NCI-H510A treated with DMSO at 0.1 percent for 48 hours (cell line): ENCODE measurements around the gene PCDHA7.
"Not testable (repeated sequence)": the region's sequence is repeated elsewhere in the genome, so short reads cannot be mapped to it uniquely, and the experiment has no call there.

Experiments
- DNase-seq: peaks from one replicate; lab custom pipeline; 2025; lab: John Stamatoyannopoulos, UW

Gene PCDHA7, protein sequence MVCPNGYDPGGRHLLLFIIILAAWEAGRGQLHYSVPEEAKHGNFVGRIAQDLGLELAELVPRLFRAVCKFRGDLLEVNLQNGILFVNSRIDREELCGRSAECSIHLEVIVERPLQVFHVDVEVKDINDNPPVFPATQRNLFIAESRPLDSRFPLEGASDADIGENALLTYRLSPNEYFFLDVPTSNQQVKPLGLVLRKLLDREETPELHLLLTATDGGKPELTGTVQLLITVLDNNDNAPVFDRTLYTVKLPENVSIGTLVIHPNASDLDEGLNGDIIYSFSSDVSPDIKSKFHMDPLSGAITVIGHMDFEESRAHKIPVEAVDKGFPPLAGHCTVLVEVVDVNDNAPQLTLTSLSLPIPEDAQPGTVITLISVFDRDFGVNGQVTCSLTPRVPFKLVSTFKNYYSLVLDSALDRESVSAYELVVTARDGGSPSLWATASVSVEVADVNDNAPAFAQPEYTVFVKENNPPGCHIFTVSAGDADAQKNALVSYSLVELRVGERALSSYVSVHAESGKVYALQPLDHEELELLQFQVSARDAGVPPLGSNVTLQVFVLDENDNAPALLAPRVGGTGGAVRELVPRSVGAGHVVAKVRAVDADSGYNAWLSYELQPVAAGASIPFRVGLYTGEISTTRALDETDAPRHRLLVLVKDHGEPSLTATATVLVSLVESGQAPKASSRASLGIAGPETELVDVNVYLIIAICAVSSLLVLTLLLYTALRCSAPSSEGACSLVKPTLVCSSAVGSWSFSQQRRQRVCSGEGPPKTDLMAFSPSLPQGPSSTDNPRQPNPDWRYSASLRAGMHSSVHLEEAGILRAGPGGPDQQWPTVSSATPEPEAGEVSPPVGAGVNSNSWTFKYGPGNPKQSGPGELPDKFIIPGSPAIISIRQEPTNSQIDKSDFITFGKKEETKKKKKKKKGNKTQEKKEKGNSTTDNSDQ

DNA sequence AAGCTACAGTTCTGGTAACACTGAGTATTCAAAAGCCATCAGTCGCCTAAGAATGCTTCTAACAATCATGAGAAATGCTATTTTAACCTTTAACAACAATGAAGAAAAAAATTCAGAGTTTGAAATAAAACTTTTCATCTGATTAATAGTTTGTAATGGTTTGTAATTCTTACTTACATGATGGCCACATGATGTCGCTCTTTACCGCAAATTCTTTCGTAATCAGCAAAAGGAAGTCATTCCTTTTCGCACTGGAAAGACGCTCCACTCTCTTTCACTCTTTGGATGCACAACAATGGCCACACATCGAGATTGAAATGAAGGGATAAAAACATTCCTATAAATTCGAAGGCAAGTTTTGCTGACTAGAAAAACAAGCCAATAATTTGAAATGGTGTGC is at the start of gene PCDHA7:
Gene PCDHA7, plus strand, starts transcription at position 277 of the 400 bp plus-strand sequence. Its CDS starts 115 bp downstream, at position 392.
- DNase-seq, result peak; percentile 23

DNA sequence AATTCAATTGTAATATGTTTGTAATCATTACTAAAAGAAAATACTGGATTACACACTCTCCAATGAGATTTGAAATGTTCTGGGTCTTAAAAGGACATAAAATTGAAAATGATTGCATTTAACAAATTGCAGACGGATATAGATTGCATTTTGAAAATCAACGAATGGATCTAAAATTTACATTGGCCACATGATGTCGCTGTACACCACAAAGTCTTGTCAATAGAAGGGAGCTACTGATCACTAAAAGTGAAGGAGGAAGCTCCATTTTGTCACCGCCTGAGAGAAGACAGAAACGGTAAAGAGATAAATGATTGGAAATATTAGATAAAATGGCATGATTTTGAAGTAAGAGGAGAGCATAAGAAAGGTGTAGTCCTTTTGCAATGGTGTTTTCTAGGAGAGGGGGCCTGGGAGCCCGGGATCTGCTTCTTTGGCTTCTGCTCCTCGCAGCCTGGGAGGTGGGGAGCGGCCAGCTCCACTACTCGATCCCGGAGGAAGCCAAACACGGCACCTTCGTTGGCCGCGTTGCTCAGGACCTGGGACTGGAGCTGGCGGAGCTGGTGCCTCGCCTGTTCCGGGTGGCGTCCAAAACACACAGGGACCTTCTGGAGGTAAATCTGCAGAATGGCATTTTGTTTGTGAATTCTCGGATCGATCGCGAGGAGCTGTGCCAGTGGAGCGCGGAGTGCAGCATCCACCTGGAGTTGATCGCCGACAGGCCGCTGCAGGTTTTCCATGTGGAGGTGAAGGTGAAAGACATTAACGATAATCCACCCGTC is 48.0 kb upstream of the PCDHA7 start, which contains the start of gene PCDHA1:
Gene PCDHA1, plus strand, starts transcription at position 236 of the 782 bp plus-strand sequence.
- DNase-seq, result no peak

DNA sequence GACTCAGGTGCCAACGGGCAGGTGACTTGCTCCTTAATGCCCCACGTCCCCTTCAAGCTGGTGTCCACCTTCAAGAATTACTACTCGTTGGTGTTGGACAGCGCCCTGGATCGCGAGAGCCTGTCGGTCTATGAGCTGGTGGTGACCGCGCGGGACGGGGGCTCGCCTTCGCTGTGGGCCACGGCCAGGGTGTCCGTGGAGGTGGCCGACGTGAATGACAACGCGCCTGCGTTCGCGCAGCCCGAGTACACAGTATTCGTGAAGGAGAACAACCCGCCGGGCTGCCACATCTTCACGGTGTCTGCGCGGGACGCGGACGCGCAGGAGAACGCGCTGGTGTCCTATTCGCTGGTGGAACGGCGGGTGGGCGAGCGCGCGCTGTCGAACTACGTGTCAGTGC is 46.6 kb upstream of the PCDHA7 start:
- not testable (repeated sequence) for DNase-seq

DNA sequence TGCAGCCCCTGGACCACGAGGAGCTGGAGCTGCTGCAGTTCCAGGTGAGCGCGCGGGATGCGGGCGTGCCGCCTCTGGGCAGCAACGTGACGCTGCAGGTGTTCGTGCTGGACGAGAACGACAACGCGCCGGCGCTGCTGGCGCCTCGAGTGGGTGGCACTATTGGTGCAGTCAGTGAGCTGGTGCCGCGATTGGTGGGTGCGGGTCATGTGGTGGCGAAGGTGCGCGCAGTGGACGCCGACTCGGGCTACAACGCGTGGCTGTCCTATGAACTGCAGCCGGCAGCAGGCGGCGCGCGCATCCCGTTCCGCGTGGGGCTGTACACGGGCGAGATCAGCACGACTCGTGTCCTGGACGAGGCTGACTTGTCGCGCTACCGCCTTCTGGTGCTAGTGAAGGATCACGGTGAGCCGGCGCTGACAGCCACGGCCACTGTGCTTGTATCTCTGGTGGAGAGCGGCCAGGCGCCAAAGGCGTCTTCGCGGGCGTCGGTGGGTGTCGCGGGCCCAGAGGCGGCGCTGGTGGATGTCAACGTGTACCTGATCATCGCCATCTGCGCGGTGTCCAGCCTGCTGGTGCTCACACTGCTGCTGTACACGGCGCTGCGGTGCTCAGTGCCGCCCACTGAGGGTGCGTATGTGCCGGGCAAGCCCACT is 46.1 kb upstream of the PCDHA7 start:
- not testable (repeated sequence) for DNase-seq

DNA sequence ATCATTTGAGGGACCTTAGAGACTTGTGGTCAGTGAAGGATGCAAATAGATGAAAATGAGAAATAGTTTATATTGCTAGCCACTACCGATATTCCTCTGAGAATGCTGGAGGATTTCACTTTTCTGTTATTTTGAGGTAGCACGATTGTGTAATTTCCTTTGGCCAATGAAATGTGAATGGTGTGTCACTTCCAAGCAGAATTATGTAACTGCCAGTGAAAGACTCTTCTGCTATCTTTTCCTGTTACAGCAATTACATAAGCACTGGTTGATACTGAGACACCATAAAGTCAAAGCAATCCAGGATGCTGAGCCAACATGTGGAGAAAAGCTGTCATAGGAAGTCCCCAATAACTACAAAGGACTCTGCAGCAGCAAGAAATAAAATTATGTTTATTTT is 43.0 kb upstream of the PCDHA7 start:
- no peak for DNase-seq

DNA sequence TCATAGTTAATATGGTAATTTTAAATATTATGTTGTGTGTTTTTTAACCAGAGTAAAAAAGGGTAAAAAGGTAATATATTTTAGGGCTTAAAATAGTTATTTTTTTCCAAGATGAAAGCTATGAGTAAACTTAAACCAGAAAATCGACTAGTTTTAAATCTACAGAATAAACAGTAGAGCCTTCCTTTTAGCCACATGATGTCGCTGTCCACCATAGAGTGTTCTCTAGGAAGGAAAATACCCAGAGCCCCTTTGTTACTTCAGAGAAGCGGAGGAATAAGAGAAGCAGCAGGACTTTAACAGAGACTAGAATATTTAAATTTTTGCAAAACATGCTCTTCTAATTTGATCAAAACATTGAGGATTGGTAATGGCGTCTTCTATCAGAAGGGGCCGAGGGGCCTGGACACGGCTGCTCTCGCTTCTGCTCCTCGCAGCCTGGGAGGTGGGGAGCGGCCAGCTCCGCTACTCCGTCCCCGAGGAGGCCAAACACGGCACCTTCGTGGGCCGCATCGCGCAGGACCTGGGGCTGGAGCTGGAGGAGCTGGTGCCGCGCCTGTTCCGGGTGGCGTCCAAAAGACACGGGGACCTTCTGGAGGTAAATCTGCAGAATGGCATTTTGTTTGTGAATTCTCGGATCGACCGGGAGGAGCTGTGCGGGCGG is 39.3 kb upstream of the PCDHA7 start, which contains the start of gene PCDHA2:
Gene PCDHA2, plus strand, starts transcription at position 258 of the 664 bp plus-strand sequence.
- DNase-seq, result peak; percentile 18

DNA sequence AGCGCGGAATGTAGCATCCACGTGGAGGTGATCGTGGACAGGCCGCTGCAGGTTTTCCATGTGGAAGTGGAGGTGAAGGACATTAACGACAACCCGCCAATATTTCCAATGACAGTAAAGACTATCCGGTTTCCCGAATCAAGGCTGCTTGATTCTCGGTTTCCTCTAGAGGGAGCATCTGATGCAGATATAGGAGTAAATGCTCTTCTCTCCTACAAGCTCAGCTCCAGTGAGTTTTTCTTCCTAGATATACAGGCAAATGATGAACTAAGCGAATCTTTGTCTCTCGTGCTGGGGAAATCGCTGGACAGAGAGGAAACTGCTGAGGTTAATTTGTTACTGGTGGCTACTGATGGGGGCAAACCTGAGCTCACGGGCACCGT is 38.8 kb upstream of the PCDHA7 start:
- peak; percentile 8 for DNase-seq

DNA sequence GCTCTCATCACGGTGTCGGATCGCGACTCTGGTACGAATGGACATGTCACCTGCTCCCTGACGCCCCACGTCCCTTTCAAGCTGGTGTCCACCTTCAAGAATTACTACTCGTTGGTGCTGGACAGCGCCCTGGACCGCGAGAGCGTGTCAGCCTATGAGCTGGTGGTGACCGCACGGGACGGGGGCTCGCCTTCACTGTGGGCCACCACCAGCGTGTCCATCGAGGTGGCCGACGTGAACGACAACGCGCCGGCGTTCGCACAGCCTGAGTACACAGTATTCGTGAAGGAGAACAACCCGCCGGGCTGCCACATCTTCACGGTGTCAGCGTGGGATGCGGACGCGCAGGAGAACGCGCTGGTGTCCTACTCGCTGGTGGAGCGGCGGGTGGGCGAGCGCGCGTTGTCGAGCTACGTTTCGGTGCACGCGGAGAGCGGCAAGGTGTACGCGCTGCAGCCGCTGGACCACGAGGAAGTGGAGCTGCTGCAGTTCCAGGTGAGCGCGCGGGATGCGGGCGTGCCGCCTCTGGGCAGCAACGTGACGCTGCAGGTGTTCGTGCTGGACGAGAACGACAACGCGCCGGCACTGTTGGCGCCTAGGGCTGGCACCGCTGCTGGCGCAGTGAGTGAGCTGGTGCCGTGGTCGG is 37.9 kb upstream of the PCDHA7 start:
- not testable (repeated sequence) for DNase-seq

DNA sequence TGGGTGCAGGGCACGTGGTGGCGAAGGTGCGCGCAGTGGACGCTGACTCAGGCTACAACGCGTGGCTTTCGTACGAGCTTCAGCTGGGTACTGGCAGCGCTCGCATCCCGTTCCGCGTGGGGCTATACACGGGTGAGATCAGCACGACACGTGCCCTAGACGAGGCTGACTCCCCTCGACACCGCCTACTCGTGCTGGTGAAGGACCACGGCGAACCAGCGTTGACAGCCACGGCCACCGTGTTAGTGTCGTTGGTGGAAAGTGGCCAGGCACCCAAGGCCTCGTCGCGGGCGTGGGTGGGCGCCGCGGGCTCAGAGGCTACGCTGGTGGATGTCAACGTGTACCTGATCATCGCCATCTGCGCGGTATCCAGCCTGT is 37.4 kb upstream of the PCDHA7 start:
- DNase-seq, result no peak

DNA sequence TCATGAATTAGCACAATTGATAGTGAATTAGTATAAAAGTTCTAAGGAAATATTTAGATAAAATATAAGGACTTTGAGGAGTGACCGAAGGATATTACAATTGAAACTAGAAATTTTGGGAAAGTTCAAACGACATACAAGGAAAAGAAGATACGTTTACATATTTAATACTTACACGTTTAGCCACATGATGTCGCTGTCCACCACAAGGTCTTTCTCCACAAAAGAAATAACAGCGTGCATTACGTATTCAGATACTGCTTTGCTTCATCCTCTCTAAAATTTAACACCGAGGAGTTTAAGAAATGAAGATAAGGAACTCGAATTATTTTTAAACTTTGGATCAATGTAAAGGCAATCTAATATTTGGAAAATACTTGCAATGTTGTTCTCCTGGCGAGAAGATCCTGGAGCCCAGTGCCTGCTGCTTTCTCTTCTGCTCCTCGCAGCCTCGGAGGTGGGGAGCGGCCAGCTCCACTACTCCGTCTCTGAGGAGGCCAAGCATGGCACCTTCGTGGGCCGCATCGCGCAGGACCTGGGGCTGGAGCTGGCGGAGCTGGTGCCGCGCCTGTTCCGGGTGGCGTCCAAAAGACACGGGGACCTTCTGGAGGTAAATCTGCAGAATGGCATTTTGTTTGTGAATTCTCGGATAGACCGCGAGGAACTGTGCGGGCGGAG is 33.1 kb upstream of the PCDHA7 start, which contains the start of gene PCDHA3:
Gene PCDHA3, plus strand, starts transcription at position 242 of the 678 bp plus-strand sequence.
- no peak for DNase-seq

DNA sequence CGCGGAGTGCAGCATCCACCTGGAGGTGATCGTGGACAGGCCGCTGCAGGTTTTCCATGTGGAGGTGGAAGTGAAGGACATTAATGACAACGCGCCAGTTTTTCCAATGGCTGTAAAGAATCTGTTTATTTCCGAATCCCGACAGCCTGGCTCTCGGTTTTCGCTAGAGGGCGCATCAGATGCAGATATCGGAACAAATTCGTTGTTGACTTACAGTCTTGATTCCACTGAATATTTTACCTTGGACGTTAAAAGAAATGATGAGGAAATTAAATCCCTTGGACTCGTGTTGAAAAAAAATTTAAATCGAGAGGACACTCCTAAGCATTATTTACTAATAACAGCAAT is 32.6 kb upstream of the PCDHA7 start:
- DNase-seq, result no peak

DNA sequence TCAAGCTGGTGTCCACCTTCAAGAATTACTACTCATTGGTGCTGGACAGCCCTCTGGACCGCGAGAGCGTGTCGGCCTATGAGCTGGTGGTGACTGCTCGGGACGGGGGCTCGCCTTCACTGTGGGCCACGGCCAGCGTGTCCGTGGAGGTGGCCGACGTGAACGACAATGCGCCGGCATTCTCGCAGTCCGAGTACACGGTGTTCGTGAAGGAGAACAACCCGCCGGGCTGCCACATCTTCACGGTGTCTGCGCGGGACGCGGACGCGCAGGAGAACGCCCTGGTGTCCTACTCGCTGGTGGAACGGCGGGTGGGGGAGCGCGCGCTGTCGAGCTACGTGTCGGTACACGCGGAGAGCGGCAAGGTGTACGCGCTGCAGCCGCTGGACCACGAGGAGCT is 31.7 kb upstream of the PCDHA7 start:
- DNase-seq, result not testable (repeated sequence)

DNA sequence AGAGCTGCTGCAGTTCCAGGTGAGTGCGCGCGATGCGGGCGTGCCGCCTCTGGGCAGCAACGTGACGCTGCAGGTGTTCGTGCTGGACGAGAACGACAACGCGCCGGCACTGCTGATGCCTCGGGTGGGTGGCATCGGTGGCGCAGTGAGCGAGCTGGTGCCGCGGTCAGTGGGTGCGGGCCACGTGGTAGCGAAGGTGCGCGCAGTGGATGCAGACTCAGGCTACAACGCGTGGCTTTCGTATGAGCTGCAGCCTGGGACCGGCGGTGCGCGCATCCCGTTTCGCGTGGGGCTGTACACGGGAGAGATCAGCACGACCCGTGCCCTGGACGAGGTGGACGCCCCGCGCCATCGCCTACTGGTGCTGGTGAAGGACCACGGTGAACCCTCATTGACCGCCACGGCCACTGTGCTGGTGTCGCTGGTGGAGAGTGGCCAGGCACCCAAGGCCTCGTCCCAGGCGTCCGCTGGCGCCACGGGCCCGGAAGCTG is 31.2 kb upstream of the PCDHA7 start:
- DNase-seq, result no peak

DNA sequence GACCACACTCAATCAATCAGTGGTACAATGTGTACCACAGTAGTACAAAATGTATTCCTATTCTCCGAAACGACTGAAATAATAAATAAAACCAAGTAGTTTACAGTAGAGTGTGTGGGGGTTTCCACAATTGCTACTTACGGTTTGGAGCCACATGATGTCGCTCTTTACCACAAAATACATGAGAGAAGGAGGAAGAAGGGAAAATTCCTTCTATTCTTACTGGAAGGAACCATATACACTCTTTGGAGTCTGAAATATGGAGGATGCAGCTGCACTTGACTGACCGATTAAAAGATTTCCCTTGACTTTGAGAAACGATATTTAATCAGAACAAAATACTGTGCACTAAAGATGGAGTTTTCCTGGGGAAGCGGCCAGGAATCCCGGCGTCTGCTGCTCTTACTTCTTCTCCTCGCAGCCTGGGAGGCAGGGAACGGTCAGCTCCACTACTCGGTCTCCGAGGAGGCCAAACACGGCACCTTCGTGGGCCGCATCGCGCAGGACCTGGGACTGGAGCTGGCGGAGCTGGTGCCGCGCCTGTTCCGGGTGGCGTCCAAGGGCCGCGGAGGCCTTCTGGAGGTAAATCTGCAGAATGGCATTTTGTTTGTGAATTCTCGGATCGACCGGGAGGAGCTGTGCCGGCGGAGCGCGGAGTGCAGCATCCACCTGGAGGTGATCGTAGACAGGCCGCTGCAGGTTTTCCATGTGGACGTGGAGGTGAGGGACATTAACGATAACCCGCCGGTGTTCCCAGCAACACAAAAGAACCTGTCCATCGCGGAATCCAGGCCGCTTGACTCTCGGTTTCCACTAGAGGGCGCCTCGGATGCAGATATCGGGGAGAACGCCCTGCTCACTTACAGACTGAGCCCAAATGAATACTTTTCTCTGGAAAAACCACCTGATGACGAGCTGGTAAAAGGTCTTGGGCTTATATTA is 27.0 kb upstream of the PCDHA7 start, which contains the start of gene PCDHA4:
Gene PCDHA4, plus strand, starts transcription at position 235 of the 942 bp plus-strand sequence.
- DNase-seq, result peak; percentile 22

DNA sequence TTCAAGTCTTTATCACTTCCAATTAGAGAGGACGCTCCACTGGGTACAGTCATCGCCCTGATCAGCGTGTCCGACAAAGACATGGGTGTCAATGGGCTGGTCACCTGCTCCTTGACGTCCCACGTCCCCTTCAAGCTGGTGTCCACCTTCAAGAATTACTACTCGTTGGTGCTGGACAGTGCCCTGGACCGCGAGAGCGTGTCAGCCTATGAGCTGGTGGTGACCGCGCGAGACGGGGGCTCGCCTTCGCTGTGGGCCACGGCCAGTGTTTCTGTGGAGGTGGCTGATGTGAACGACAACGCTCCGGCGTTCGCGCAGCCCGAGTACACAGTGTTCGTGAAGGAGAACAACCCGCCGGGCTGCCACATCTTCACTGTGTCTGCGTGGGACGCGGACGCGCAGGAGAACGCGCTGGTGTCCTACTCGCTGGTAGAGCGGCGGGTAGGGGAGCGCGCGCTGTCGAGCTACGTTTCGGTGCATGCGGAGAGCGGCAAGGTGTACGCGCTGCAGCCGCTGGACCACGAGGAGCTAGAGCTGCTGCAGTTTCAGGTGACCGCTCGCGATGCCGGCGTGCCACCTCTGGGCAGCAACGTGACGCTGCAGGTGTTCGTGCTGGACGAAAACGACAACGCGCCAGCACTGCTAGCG is 25.7 kb upstream of the PCDHA7 start:
- not testable (repeated sequence) for DNase-seq

DNA sequence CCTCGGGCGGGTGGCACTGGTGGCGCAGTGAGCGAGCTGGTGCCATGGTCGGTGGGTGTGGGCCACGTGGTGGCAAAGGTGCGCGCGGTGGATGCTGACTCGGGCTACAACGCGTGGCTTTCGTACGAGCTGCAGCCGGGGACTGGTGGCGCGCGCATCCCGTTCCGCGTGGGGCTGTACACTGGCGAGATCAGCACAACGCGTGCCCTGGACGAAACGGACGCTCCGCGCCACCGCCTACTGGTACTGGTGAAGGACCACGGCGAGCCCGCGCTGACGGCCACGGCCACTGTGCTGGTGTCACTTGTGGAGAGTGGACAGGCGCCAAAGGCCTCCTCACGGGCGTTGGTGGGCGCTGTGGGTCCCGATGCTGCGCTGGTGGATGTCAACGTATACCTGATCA is 25.2 kb upstream of the PCDHA7 start:
- no peak for DNase-seq

DNA sequence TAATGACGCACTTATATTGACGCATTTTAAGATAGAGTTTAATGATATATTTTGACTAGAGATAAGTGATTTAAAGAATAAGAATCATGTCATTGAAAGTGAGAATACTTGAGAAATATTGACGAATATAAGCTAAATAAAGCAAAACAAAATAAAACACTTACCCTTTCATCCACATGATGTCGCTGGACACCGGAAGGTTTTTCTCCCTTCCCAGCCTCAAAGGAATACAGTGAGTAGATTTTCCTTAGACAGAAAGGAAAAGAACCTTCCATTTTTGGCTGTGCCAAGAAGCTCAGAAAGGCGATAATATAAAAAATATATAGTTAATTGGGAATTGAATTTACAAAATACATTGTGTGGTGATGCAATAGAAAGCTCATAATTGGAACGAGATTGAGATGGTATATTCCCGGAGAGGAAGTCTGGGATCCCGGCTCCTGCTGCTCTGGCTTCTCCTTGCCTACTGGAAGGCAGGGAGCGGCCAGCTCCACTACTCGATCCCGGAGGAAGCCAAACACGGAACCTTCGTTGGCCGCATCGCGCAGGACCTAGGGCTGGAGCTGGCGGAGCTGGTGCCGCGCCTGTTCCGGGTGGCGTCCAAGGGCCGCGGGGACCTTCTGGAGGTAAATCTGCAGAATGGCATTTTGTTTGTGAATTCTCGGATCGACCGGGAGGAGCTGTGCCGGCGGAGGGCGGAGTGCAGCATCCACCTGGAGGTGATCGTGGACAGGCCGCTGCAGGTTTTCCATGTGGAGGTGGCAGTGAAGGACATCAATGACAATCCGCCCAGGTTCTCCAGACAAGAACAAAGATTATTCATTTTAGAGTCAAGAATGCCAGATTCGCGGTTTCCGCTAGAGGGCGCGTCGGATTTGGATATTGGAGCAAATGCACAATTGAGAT is 12.4 kb upstream of the PCDHA7 start, which contains the start of gene PCDHA5:
Gene PCDHA5, plus strand, starts transcription at position 239 of the 906 bp plus-strand sequence.
- no peak for DNase-seq
